Small intestine (tissue), 7 donors: ENCODE data around the gene HMGCLL1. TPM values are rescaled to one million over a fixed set of nuclear protein-coding genes. Genes with fewer than 3 reads are reported as not detected.

Experiments used
- DNase-seq, 2 donors: peaks; one replicate each; pipeline versions ENCODE4 v3.0.0 to v3.0.0-alpha.2; 2013
- FAIRE-seq: peaks from 2 replicates; lab custom pipeline; 2012; peaks lifted over from hg19 to GRCh38; lab: Jason Lieb, UNC
- H3K27ac ChIP-seq, 3 donors: one replicate each; pipeline ENCODE4 v1.5.1; 2013; ENCODE audit warnings: low read length in 2 of 3, mild to moderate bottlenecking in 2 of 3, control low read depth in 1 of 3, inconsistent platforms in 1 of 3, low read depth in 1 of 3, moderate library complexity in 1 of 3
- H3K27me3 ChIP-seq, 3 donors: one replicate each; pipeline ENCODE4 v1.6.1; 2013; ENCODE audit warnings: low read length in 3 of 3, inconsistent platforms in 1 of 3; ENCODE audit not compliant: control insufficient read depth in 3 of 3, insufficient read depth in 3 of 3
- H3K36me3 ChIP-seq, 3 donors: one replicate each; pipeline ENCODE4 v1.6.1; 2013; ENCODE audit warnings: low read length in 3 of 3, inconsistent platforms in 1 of 3, low read depth in 1 of 3, mild to moderate bottlenecking in 1 of 3, moderate library complexity in 1 of 3; ENCODE audit not compliant: control insufficient read depth in 3 of 3, insufficient read depth in 2 of 3
- H3K4me1 ChIP-seq, 3 donors: one replicate each; pipeline ENCODE4 v1.6.1; 2013; ENCODE audit warnings: low read length in 2 of 3, inconsistent platforms in 1 of 3, low read depth in 1 of 3, mild to moderate bottlenecking in 1 of 3, moderate library complexity in 1 of 3; ENCODE audit not compliant: control insufficient read depth in 3 of 3, insufficient read depth in 2 of 3
- H3K4me3 ChIP-seq, 3 donors: one replicate each; pipeline ENCODE4 v1.5.1; 2013; ENCODE audit warnings: low read length in 3 of 3, control low read depth in 1 of 3, inconsistent platforms in 1 of 3, low read depth in 1 of 3, mild to moderate bottlenecking in 1 of 3, moderate library complexity in 1 of 3
- H3K9me3 ChIP-seq, 2 donors: one replicate each; pipeline ENCODE4 v1.6.1; 2013; ENCODE audit warnings: low read depth in 1 of 2, low read length in 1 of 2; ENCODE audit not compliant: control insufficient read depth in 2 of 2, insufficient read depth in 1 of 2
- WGBS, 3 donors: extraction: QIAGEN DNeasy Blood & Tissue Kit; methylation state at CpG; one replicate each; pipeline ENCODE4 v1.1.7; 2013; 5-methylcytosine and 5-hydroxymethylcytosine counted together
- polyA plus RNA-seq, 4 donors: library from polyadenylated mRNA; stranded (reverse) in 3 of 4; unstranded in 1 of 4; fragments of 200-250 nt in 3 of 4; fragments of 120-200 nt in 1 of 4; gene quantifications; one replicate each; pipeline versions ENCODE4 v1.2.1 to v1.2.3, GENCODE V29; 2013
- donor health status: healthy with polysubstance abuse.
- donor health status: control.
- donor health status: control.
- donor health status: Bipolar disorder and iron deficiency.
- donor health status: healthy.

The HMGCLL1 gene
- polyA plus RNA-seq, 4 donors = 0.75 to 1.2 (median 0.81) TPM; not detected in 1

- no peak for DNase-seq
- Histone ChIP-seq H3K27ac (no peak overlapping the region), H3K4me1 (no peaks in the 10 kb centered on the region), H3K9me3 (no peaks in the 10 kb centered on the region), H3K4me3 (no peak overlapping the region), H3K36me3 (no peaks in the 10 kb centered on the region), H3K27me3 (no peaks in the 10 kb centered on the region)
- no peak for FAIRE-seq
- 86 to 89% (median 87%) methylated on average over 7 of the region's 7 CpGs for WGBS, 3 donors
Observed at GRCh38 chr6:55557146-55557545, 21.8 kb downstream of the HMGCLL1 start.

DNA sequence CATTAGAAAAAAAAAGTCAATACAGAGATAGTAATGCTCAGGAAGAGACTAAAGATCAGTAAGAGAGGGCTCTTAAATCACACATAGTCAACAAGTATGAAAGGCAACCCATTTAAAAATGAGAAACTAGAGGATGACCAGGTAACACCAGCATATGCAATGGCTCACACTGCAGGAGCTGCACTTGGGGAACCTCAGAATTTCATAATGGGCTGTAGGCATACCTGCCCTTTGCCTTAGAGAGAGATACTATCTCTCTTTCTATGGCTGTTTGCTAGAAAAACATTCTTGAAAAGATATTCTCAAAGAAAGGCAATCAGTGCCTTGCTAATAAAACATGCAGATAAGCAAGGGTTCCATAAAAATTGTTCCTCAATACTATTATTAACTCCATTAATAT lies 33.2 kb downstream of the HMGCLL1 start:
- no peak overlapping the region for H3K4me3 ChIP-seq

DNA sequence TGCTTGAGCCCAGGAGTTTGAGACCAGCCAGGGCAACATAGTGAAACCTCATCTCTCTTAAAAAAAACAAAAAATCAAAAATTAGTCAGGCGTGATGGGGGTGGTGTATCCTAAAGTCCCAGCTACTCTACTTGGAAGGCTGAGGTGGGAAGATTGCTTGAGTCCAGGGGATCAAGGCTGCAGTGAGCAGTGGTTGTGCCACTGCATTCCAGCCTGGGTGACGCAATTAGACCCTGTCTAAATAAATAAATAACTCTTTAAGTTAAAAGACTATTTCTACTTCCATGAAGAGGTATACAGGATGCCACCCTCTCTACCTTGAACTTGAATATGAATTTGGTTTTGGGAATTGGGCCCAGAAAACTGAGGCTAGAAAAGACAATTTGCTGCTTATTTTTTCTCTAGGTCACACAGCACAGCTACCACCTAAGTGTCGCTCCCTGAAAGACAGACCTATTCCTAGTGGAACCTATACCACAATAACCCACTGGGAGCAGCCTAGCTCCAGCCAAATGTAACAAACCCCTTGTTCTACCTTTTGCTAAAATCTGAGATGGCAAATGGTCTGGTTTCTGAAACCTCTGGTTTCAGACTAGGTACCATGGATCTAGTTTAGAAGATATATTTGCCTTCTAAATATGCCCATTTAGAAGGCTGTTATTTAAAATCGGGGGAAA lies 35.2 kb downstream of the HMGCLL1 start:
- no peak for DNase-seq
- no peak for FAIRE-seq

More for the DNA sequence above, 33.2 kb downstream of the HMGCLL1 start:
- H3K27me3 ChIP-seq = no peaks in the 10 kb centered on the region
- FAIRE-seq = no peak
- no peaks in the 10 kb centered on the region for H3K4me1 ChIP-seq
- H3K9me3 ChIP-seq = no peaks in the 10 kb centered on the region
- DNase-seq = no peak
- H3K27ac ChIP-seq = no peak overlapping the region
- H3K36me3 ChIP-seq = no peaks in the 10 kb centered on the region

DNA sequence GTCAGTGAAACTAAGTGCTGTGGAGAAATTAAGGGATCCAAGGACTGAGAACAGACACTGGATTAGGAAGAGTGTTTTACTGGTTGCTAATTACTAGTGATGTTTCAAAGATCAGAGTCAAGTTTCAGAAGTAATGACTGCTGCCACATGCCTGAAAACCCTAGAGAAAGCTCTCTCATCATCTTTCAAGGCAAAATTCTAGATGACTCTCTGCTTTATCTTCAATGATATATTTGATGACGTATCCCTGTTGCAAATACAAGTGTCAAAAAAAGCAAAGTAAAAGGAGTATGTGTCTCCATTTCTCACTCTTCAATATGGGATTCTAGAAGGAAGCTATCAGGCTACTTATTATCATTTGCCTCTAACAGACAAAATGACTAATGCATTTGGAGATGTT lies 38.0 kb downstream of the HMGCLL1 start:
- no peak overlapping the region for H3K4me3 ChIP-seq
- no peaks in the 10 kb centered on the region for H3K27me3 ChIP-seq
- DNase-seq (no peak), FAIRE-seq (no peak)
- no peaks in the 10 kb centered on the region for H3K4me1 ChIP-seq
- no peaks in the 10 kb centered on the region for H3K9me3 ChIP-seq
- no peaks in the 10 kb centered on the region for H3K36me3 ChIP-seq
- WGBS, 3 donors = 79 to 84% (median 82%) methylated on average over 1 of the region's 1 CpG
- H3K27ac ChIP-seq = no peak overlapping the region

More for the DNA sequence above, 35.2 kb downstream of the HMGCLL1 start:
- no peaks in the 10 kb centered on the region for H3K9me3 ChIP-seq
- H3K36me3 ChIP-seq = no peaks in the 10 kb centered on the region
- no peak overlapping the region for H3K4me3 ChIP-seq
- WGBS, 3 donors = 86 to 92% (median 90%) methylated on average over 4 of the region's 4 CpGs
- H3K27me3 ChIP-seq = no peaks in the 10 kb centered on the region
- H3K27ac ChIP-seq = no peak overlapping the region
- H3K4me1 ChIP-seq = no peaks in the 10 kb centered on the region

DNA sequence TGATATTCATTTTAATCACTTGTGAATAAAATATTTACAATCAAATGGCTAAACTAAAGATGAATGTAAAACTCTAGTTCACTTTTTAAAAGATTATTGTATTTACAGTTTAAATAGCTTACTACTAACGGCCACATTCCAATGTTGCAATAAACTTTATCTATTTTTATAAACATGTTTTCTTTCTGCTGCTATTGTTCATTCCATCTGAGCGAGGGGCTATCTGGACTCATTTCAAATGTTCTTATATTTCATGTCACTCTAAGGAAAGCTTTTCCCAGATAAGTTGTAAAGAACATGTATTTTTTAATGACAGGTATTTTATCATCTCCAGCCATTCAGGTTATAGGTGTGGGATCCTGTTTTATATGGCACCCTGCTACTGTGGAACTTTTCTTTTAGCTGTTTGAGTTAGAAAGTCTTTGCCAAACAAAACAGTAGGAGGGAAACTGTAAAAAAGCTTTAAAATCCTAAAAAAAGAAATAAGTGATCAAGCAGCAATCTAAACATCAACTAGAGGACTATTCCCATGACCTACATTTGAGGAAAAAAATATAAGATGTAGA lies 42.5 kb downstream of the HMGCLL1 start:
- H3K27me3 ChIP-seq = no peaks in the 10 kb centered on the region
- no peaks in the 10 kb centered on the region for H3K4me1 ChIP-seq
- H3K36me3 ChIP-seq = no peaks in the 10 kb centered on the region
- 9 to 39% (median 12%) methylated on average over 2 of the region's 2 CpGs for WGBS, 3 donors
- FAIRE-seq (no peak), DNase-seq (no peak)
- H3K27ac ChIP-seq = no peak overlapping the region
- H3K4me3 ChIP-seq = no peak overlapping the region
- no peaks in the 10 kb centered on the region for H3K9me3 ChIP-seq

- Histone ChIP-seq H3K9me3 (no peaks in the 10 kb centered on the region), H3K4me1 (no peaks in the 10 kb centered on the region), H3K4me3 (no peak overlapping the region), H3K27me3 (no peaks in the 10 kb centered on the region), H3K27ac (no peak overlapping the region), H3K36me3 (no peaks in the 10 kb centered on the region)
- DNase-seq (no peak), FAIRE-seq (no peak)
- WGBS, 3 donors = 72 to 86% (median 81%) methylated on average over 2 of the region's 2 CpGs
Observed at GRCh38 chr6:55531496-55531895, 47.5 kb downstream of the HMGCLL1 start.

DNA sequence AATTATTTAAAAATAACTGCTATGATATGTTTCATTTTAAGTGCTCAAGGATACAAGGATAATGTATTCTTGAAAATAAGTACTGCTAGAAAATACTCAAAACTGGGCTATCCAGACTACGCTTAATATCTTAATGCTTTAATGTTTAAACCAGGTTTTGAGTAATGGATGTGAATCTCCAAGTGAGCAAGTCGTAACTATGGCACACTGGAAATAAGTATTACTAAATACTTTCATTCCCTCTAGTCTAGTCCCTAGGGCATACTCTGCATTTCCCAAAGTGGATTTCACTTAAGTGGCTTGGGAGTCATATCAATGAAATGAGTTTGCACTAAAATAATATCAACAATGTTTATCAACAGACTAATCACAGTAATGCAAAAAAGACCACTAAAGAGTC lies 48.1 kb downstream of the HMGCLL1 start:
- WGBS, 3 donors = 87 to 89% (median 87%) methylated on average over 2 of the region's 2 CpGs
- H3K4me3 ChIP-seq = no peak overlapping the region
- H3K4me1 ChIP-seq = no peaks in the 10 kb centered on the region
- no peak overlapping the region for H3K27ac ChIP-seq
- H3K9me3 ChIP-seq = no peaks in the 10 kb centered on the region
- no peaks in the 10 kb centered on the region for H3K27me3 ChIP-seq
- FAIRE-seq (no peak), DNase-seq (no peak)
- H3K36me3 ChIP-seq = no peaks in the 10 kb centered on the region

DNA sequence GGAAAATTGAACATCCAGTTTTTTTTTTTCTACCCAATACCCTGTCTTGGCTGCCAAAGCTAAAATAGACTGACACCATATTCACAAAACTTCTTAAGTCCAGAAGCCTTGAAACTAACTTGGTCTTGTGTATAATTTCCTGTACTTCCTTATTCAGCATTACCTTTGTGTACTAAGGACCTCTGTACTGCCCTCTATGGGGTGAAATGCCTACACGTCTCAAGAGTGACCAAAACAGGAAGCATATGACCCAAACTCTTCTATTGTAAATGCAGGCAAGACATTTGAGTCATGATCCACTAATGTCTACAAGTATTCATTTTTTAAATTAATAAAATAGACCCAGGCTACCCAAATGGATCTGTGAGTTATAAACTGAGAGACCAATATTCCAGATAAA lies 50.4 kb downstream of the HMGCLL1 start:
- Histone ChIP-seq H3K36me3 (no peaks in the 10 kb centered on the region), H3K4me3 (no peak overlapping the region), H3K4me1 (no peaks in the 10 kb centered on the region), H3K27ac (no peak overlapping the region), H3K9me3 (no peaks in the 10 kb centered on the region), H3K27me3 (no peaks in the 10 kb centered on the region)
- FAIRE-seq = no peak
- 12 to 24% (median 12%) methylated on average over 1 of the region's 1 CpG for WGBS, 3 donors
- peak; percentile 16 to 48 for DNase-seq

- DNase-seq = no peak
- Histone ChIP-seq H3K4me1 (no peaks in the 10 kb centered on the region), H3K27ac (no peak overlapping the region), H3K4me3 (no peak overlapping the region), H3K9me3 (no peaks in the 10 kb centered on the region), H3K27me3 (no peaks in the 10 kb centered on the region), H3K36me3 (no peaks in the 10 kb centered on the region)
- FAIRE-seq = no peak
- WGBS, 3 donors = 82 to 85% (median 84%) methylated on average over 3 of the region's 3 CpGs
Observed at GRCh38 chr6:55524441-55524840, 54.6 kb downstream of the HMGCLL1 start.
